Measurements from ENCODE around the gene CCDC40. TPM values are rescaled to one million over a fixed set of nuclear protein-coding genes. Genes with fewer than 3 reads are reported as not detected.

The CCDC40 gene
- total RNA-seq, 1 donor from 2014 or later = 1.0 TPM

- peaks cover 19 to 22% (median 20%) of the 10 kb centered on the region in 3 donors for H3K4me1 ChIP-seq (ENCODE audit: control insufficient read depth in 3 of 3, insufficient read depth in 3 of 3, low read length in 3 of 3)
These were observed 14.8 kb upstream of the CCDC40 start for GRCh38 chr17:80021600-80021999.

GRCh38 chr17:80023481-80024205 is 12.8 kb upstream of the CCDC40 start:
- Histone ChIP-seq H3K27ac (ENCODE audit: low read depth, low read length) (no peak overlapping the region), H3K4me3 (ENCODE audit: low read length in 3 of 3) (peak overlapping the region; percentile 62 to 66 (median 63))

More at GRCh38 chr17:80021600-80021999, 14.8 kb upstream of the CCDC40 start:
- Histone ChIP-seq H3K4me3 (ENCODE audit: low read length in 3 of 3) (no peak overlapping the region), H3K27ac (ENCODE audit: low read depth, low read length) (no peak overlapping the region), H3K36me3 (ENCODE audit: control insufficient read depth in 3 of 3, insufficient read depth in 3 of 3, low read length in 3 of 3) (no peaks in the 10 kb centered on the region), H3K9me3 (ENCODE audit: control insufficient read depth in 3 of 3, low read length in 3 of 3) (no peaks in the 10 kb centered on the region), H3K27me3 (ENCODE audit: control insufficient read depth in 3 of 3, insufficient read depth in 3 of 3, low read length in 3 of 3) (peaks cover 0 to 12% (median 12%) of the 10 kb centered on the region in 3 donors), H3K9ac (ENCODE audit: low read depth in 1 of 3, low read length in 3 of 3) (no peak overlapping the region)

GRCh38 chr17:80024206-80024972 is 12.1 kb upstream of the CCDC40 start:
- Histone ChIP-seq H3K9me3 (ENCODE audit: control insufficient read depth in 3 of 3, low read length in 3 of 3) (no peaks in the 10 kb centered on the region), H3K9ac (ENCODE audit: low read depth in 1 of 3, low read length in 3 of 3) (peak overlapping the region in 2 of 3 donors; percentile 59 to 66), H3K4me1 (ENCODE audit: control insufficient read depth in 3 of 3, insufficient read depth in 3 of 3, low read length in 3 of 3) (peaks cover 25 to 34% (median 31%) of the 10 kb centered on the region in 3 donors), H3K4me3 (ENCODE audit: low read length in 3 of 3) (peak overlapping the region; percentile 62 to 66 (median 63)), H3K36me3 (ENCODE audit: control insufficient read depth in 3 of 3, insufficient read depth in 3 of 3, low read length in 3 of 3) (no peaks in the 10 kb centered on the region), H3K27me3 (ENCODE audit: control insufficient read depth in 3 of 3, insufficient read depth in 3 of 3, low read length in 3 of 3) (peaks cover 0 to 12% (median 12%) of the 10 kb centered on the region in 3 donors), H3K27ac (ENCODE audit: low read depth, low read length) (no peak overlapping the region)

More at GRCh38 chr17:80023481-80024205, 12.8 kb upstream of the CCDC40 start:
- H3K9ac ChIP-seq (ENCODE audit: low read depth in 1 of 3, low read length in 3 of 3) = peak overlapping the region; percentile 54 to 66 (median 59)
- peaks cover 0 to 12% (median 12%) of the 10 kb centered on the region in 3 donors for H3K27me3 ChIP-seq (ENCODE audit: control insufficient read depth in 3 of 3, insufficient read depth in 3 of 3, low read length in 3 of 3)
- no peaks in the 10 kb centered on the region for H3K9me3 ChIP-seq (ENCODE audit: control insufficient read depth in 3 of 3, low read length in 3 of 3)
- peaks cover 19 to 27% (median 23%) of the 10 kb centered on the region in 3 donors for H3K4me1 ChIP-seq (ENCODE audit: control insufficient read depth in 3 of 3, insufficient read depth in 3 of 3, low read length in 3 of 3)
- no peaks in the 10 kb centered on the region for H3K36me3 ChIP-seq (ENCODE audit: control insufficient read depth in 3 of 3, insufficient read depth in 3 of 3, low read length in 3 of 3)

GRCh38 chr17:80025140-80025539 is 11.3 kb upstream of the CCDC40 start:
- no peak overlapping the region for H3K27ac ChIP-seq (ENCODE audit: low read depth, low read length)
- no peak overlapping the region for H3K9ac ChIP-seq (ENCODE audit: low read depth in 1 of 3, low read length in 3 of 3)
- H3K4me1 ChIP-seq (ENCODE audit: control insufficient read depth in 3 of 3, insufficient read depth in 3 of 3, low read length in 3 of 3) = peaks cover 32 to 42% (median 38%) of the 10 kb centered on the region in 3 donors

GRCh38 chr17:80025796-80026195 is 10.6 kb upstream of the CCDC40 start:
- Histone ChIP-seq H3K9ac (ENCODE audit: low read depth in 1 of 3, low read length in 3 of 3) (no peak overlapping the region), H3K4me3 (ENCODE audit: low read length in 3 of 3) (no peak overlapping the region), H3K9me3 (ENCODE audit: control insufficient read depth in 3 of 3, low read length in 3 of 3) (no peaks in the 10 kb centered on the region), H3K27ac (ENCODE audit: low read depth, low read length) (no peak overlapping the region), H3K36me3 (ENCODE audit: control insufficient read depth in 3 of 3, insufficient read depth in 3 of 3, low read length in 3 of 3) (no peaks in the 10 kb centered on the region), H3K27me3 (ENCODE audit: control insufficient read depth in 3 of 3, insufficient read depth in 3 of 3, low read length in 3 of 3) (peaks cover 2 to 21% (median 15%) of the 10 kb centered on the region in 3 donors), H3K4me1 (ENCODE audit: control insufficient read depth in 3 of 3, insufficient read depth in 3 of 3, low read length in 3 of 3) (peaks cover 38 to 48% (median 45%) of the 10 kb centered on the region in 3 donors)

More at GRCh38 chr17:80025140-80025539, 11.3 kb upstream of the CCDC40 start:
- H3K4me3 ChIP-seq (ENCODE audit: low read length in 3 of 3) = no peak overlapping the region
- H3K27me3 ChIP-seq (ENCODE audit: control insufficient read depth in 3 of 3, insufficient read depth in 3 of 3, low read length in 3 of 3) = peaks cover 0 to 18% (median 12%) of the 10 kb centered on the region in 3 donors
- no peaks in the 10 kb centered on the region for H3K36me3 ChIP-seq (ENCODE audit: control insufficient read depth in 3 of 3, insufficient read depth in 3 of 3, low read length in 3 of 3)
- H3K9me3 ChIP-seq (ENCODE audit: control insufficient read depth in 3 of 3, low read length in 3 of 3) = no peaks in the 10 kb centered on the region

GRCh38 chr17:80026359-80027042 is 9.9 kb upstream of the CCDC40 start:
- Histone ChIP-seq H3K9ac (ENCODE audit: low read depth in 1 of 3, low read length in 3 of 3) (no peak overlapping the region), H3K9me3 (ENCODE audit: control insufficient read depth in 3 of 3, low read length in 3 of 3) (no peaks in the 10 kb centered on the region), H3K27me3 (ENCODE audit: control insufficient read depth in 3 of 3, insufficient read depth in 3 of 3, low read length in 3 of 3) (peaks cover 2 to 21% (median 17%) of the 10 kb centered on the region in 3 donors), H3K27ac (ENCODE audit: low read depth, low read length) (no peak overlapping the region), H3K36me3 (ENCODE audit: control insufficient read depth in 3 of 3, insufficient read depth in 3 of 3, low read length in 3 of 3) (no peaks in the 10 kb centered on the region), H3K4me3 (ENCODE audit: low read length in 3 of 3) (no peak overlapping the region), H3K4me1 (ENCODE audit: control insufficient read depth in 3 of 3, insufficient read depth in 3 of 3, low read length in 3 of 3) (peaks cover 41 to 53% (median 50%) of the 10 kb centered on the region in 3 donors)

- Histone ChIP-seq H3K9me3 (ENCODE audit: control insufficient read depth in 3 of 3, low read length in 3 of 3) (no peaks in the 10 kb centered on the region), H3K27me3 (ENCODE audit: control insufficient read depth in 3 of 3, insufficient read depth in 3 of 3, low read length in 3 of 3) (peaks cover 2 to 21% (median 17%) of the 10 kb centered on the region in 3 donors), H3K9ac (ENCODE audit: low read depth in 1 of 3, low read length in 3 of 3) (no peak overlapping the region), H3K27ac (ENCODE audit: low read depth, low read length) (no peak overlapping the region), H3K36me3 (ENCODE audit: control insufficient read depth in 3 of 3, insufficient read depth in 3 of 3, low read length in 3 of 3) (no peaks in the 10 kb centered on the region), H3K4me1 (ENCODE audit: control insufficient read depth in 3 of 3, insufficient read depth in 3 of 3, low read length in 3 of 3) (peaks cover 41 to 55% (median 52%) of the 10 kb centered on the region in 3 donors), H3K4me3 (ENCODE audit: low read length in 3 of 3) (no peak overlapping the region)
These were observed 9.4 kb upstream of the CCDC40 start for GRCh38 chr17:80027043-80027435.

GRCh38 chr17:80028030-80028429 is 8.4 kb upstream of the CCDC40 start:
- H3K27ac ChIP-seq (ENCODE audit: low read depth, low read length) = no peak overlapping the region

GRCh38 chr17:80029258-80029974 is 7.0 kb upstream of the CCDC40 start:
- H3K27me3 ChIP-seq (ENCODE audit: control insufficient read depth in 3 of 3, insufficient read depth in 3 of 3, low read length in 3 of 3) = peaks cover 2 to 14% (median 12%) of the 10 kb centered on the region in 3 donors
- peaks cover 30 to 50% (median 43%) of the 10 kb centered on the region in 3 donors for H3K4me1 ChIP-seq (ENCODE audit: control insufficient read depth in 3 of 3, insufficient read depth in 3 of 3, low read length in 3 of 3)
- H3K9me3 ChIP-seq (ENCODE audit: control insufficient read depth in 3 of 3, low read length in 3 of 3) = no peaks in the 10 kb centered on the region
- H3K9ac ChIP-seq (ENCODE audit: low read depth in 1 of 3, low read length in 3 of 3) = peak overlapping the region in 1 of 3 donors; percentile 20
- peak overlapping the region; percentile 36 for H3K27ac ChIP-seq (ENCODE audit: low read depth, low read length)
- H3K36me3 ChIP-seq (ENCODE audit: control insufficient read depth in 3 of 3, insufficient read depth in 3 of 3, low read length in 3 of 3) = no peaks in the 10 kb centered on the region
- H3K4me3 ChIP-seq (ENCODE audit: low read length in 3 of 3) = peak overlapping the region in 1 of 3 donors; percentile 14

More at GRCh38 chr17:80028030-80028429, 8.4 kb upstream of the CCDC40 start:
- peaks cover 2 to 21% (median 17%) of the 10 kb centered on the region in 3 donors for H3K27me3 ChIP-seq (ENCODE audit: control insufficient read depth in 3 of 3, insufficient read depth in 3 of 3, low read length in 3 of 3)
- no peaks in the 10 kb centered on the region for H3K9me3 ChIP-seq (ENCODE audit: control insufficient read depth in 3 of 3, low read length in 3 of 3)
- no peak overlapping the region for H3K4me3 ChIP-seq (ENCODE audit: low read length in 3 of 3)
- peaks cover 43 to 57% (median 52%) of the 10 kb centered on the region in 3 donors for H3K4me1 ChIP-seq (ENCODE audit: control insufficient read depth in 3 of 3, insufficient read depth in 3 of 3, low read length in 3 of 3)
- no peaks in the 10 kb centered on the region for H3K36me3 ChIP-seq (ENCODE audit: control insufficient read depth in 3 of 3, insufficient read depth in 3 of 3, low read length in 3 of 3)
- H3K9ac ChIP-seq (ENCODE audit: low read depth in 1 of 3, low read length in 3 of 3) = no peak overlapping the region
